Measurements from ENCODE around the gene PLPP4.

DNA sequence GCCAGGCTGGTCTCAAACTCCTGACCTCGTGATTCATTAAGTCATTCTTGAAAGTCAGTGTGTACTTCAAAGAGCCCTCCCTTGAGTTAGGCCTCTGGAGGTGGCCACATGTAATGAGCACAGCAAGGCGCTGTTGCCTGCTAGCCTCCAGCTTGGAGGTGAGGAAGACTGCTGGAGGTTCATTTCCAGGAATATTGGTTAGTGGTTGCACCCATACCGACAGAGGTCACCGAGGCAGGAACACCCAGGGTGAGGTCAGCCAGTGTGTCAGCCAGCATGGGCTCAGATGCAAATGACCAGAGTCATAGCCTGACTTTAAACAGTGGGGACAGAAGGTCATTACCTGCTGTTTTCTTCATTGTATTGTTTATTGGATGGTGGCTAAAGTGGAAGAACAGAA is 85.0 kb downstream of the PLPP4 start:
- TF ChIP-seq, protein P1, sequence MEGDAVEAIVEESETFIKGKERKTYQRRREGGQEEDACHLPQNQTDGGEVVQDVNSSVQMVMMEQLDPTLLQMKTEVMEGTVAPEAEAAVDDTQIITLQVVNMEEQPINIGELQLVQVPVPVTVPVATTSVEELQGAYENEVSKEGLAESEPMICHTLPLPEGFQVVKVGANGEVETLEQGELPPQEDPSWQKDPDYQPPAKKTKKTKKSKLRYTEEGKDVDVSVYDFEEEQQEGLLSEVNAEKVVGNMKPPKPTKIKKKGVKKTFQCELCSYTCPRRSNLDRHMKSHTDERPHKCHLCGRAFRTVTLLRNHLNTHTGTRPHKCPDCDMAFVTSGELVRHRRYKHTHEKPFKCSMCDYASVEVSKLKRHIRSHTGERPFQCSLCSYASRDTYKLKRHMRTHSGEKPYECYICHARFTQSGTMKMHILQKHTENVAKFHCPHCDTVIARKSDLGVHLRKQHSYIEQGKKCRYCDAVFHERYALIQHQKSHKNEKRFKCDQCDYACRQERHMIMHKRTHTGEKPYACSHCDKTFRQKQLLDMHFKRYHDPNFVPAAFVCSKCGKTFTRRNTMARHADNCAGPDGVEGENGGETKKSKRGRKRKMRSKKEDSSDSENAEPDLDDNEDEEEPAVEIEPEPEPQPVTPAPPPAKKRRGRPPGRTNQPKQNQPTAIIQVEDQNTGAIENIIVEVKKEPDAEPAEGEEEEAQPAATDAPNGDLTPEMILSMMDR (IDR thresholded peaks at IDR 0.05; ENCODE audit: low read depth, low read length), result no peak
- TF ChIP-seq EZH2phosphoT487 (IDR thresholded peaks at IDR 0.05; ENCODE audit: low read depth), result no peak

Measured in OCI-LY3 (cell line).